ENCODE data around the gene SEPTIN2. TPM values are rescaled to one million over a fixed set of nuclear protein-coding genes. Genes with fewer than 3 reads are reported as not detected.

SEPTIN2 gene
- total RNA-seq, 1 experiment from 2014 or later: 342 TPM

GRCh38 chr2:241296767-241297166, 19.0 kb upstream of the SEPTIN2 start:
- no peak for TF ChIP-seq CTCF (conservative IDR thresholded peaks at IDR 0.05; ENCODE audit: low read depth, low read length)
- no peak for TF ChIP-seq EZH2 (IDR thresholded peaks at IDR 0.05; ENCODE audit: borderline replicate concordance, low read depth, low read length, poor library complexity, severe bottlenecking)
- BruUV-seq (replicated peaks): no TSS peak
- no peak for DNase-seq (ENCODE audit: low spot score)
- no peak overlapping the region for H3K27ac ChIP-seq (ENCODE audit: low read depth, low read length, poor library complexity, severe bottlenecking)
- ChIA-PET POLR2A (ENCODE audit: low non-redundant PET) (no interaction called here), CTCF (no interaction called here)
- no peaks in the 10 kb centered on the region for H3K27me3 ChIP-seq (replicated peaks; ENCODE audit: insufficient read depth, low read depth, low read length, poor library complexity)
- no peak overlapping the region for H3K4me3 ChIP-seq (ENCODE audit: low read depth, low read length, poor library complexity, severe bottlenecking)
- intact Hi-C loops (cut with micrococcal nuclease; ENCODE audit: unreplicated experiment): no loop called here
- no peaks in the 10 kb centered on the region for H3K36me3 ChIP-seq (ENCODE audit: insufficient read depth, low read length, poor library complexity, severe bottlenecking)
- H3K9me3 ChIP-seq (ENCODE audit: low read depth, low read length, poor library complexity, severe bottlenecking): no peaks in the 10 kb centered on the region
- H3K4me1 ChIP-seq (ENCODE audit: insufficient read depth, low read length, poor library complexity, severe bottlenecking): peaks cover 8% of the 10 kb centered on the region

GRCh38 chr2:241298673-241299072, 17.1 kb upstream of the SEPTIN2 start:
- Histone ChIP-seq H3K27ac (ENCODE audit: low read depth, low read length, poor library complexity, severe bottlenecking) (no peak overlapping the region), H3K4me1 (ENCODE audit: insufficient read depth, low read length, poor library complexity, severe bottlenecking) (no peaks in the 10 kb centered on the region), H3K9me3 (ENCODE audit: low read depth, low read length, poor library complexity, severe bottlenecking) (no peaks in the 10 kb centered on the region), H3K27me3 (replicated peaks; ENCODE audit: insufficient read depth, low read depth, low read length, poor library complexity) (no peaks in the 10 kb centered on the region), H3K4me3 (ENCODE audit: low read depth, low read length, poor library complexity, severe bottlenecking) (no peak overlapping the region), H3K36me3 (ENCODE audit: insufficient read depth, low read length, poor library complexity, severe bottlenecking) (no peaks in the 10 kb centered on the region)
- BruUV-seq (replicated peaks): no TSS peak
- CTCF ChIA-PET: no interaction called here
- POLR2A ChIA-PET (ENCODE audit: low non-redundant PET): no interaction called here
- TF ChIP-seq CTCF (conservative IDR thresholded peaks at IDR 0.05; ENCODE audit: low read depth, low read length) (no peak), EZH2 (IDR thresholded peaks at IDR 0.05; ENCODE audit: borderline replicate concordance, low read depth, low read length, poor library complexity, severe bottlenecking) (no peak)
- intact Hi-C loops (cut with micrococcal nuclease; ENCODE audit: unreplicated experiment): no loop called here
- no peak for DNase-seq (ENCODE audit: low spot score)

GRCh38 chr2:241300000-241300399, 15.7 kb upstream of the SEPTIN2 start:
- H3K4me3 ChIP-seq (ENCODE audit: low read depth, low read length, poor library complexity, severe bottlenecking): no peak overlapping the region
- no peaks in the 10 kb centered on the region for H3K27me3 ChIP-seq (replicated peaks; ENCODE audit: insufficient read depth, low read depth, low read length, poor library complexity)
- ChIA-PET CTCF (no interaction called here), POLR2A (ENCODE audit: low non-redundant PET) (no interaction called here)
- no peak overlapping the region for H3K27ac ChIP-seq (ENCODE audit: low read depth, low read length, poor library complexity, severe bottlenecking)
- no peaks in the 10 kb centered on the region for H3K36me3 ChIP-seq (ENCODE audit: insufficient read depth, low read length, poor library complexity, severe bottlenecking)
- intact Hi-C loops (cut with micrococcal nuclease; ENCODE audit: unreplicated experiment): no loop called here
- no TSS peak for BruUV-seq (replicated peaks)
- DNase-seq (ENCODE audit: low spot score): no peak
- no peaks in the 10 kb centered on the region for H3K4me1 ChIP-seq (ENCODE audit: insufficient read depth, low read length, poor library complexity, severe bottlenecking)
- no peaks in the 10 kb centered on the region for H3K9me3 ChIP-seq (ENCODE audit: low read depth, low read length, poor library complexity, severe bottlenecking)
- TF ChIP-seq CTCF (conservative IDR thresholded peaks at IDR 0.05; ENCODE audit: low read depth, low read length): no peak
- no peak for TF ChIP-seq EZH2 (IDR thresholded peaks at IDR 0.05; ENCODE audit: borderline replicate concordance, low read depth, low read length, poor library complexity, severe bottlenecking)

Measured in A673 (cell line).